ENCODE results near the gene BCKDHA. TPM values are rescaled to one million over a fixed set of nuclear protein-coding genes. Genes with fewer than 3 reads are reported as not detected.

Gene BCKDHA
- total RNA-seq, 1 donor from 2014 or later = 6.8 TPM

DNA sequence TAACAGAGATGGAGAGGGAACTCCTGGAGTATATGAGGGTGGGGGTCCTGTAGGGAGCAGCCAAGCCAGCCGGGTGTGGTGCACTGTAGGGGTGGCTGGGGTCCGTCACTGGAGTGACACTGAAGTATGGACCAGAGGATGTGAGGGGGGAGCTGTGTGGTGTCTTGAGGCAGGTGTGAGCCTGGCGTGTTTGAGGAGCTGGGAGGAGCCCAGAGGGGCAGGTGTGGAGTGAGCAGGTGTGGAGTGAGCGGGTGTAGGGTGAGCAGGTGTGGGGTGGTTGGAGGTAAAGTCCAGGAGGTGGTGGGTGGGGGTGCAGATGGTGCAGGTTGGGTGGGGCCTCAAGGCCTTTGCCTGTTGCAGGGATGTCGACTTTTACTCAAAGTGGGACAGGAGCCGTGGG, 23.7 kb downstream of the BCKDHA start:
- TF ChIP-seq, protein P1, sequence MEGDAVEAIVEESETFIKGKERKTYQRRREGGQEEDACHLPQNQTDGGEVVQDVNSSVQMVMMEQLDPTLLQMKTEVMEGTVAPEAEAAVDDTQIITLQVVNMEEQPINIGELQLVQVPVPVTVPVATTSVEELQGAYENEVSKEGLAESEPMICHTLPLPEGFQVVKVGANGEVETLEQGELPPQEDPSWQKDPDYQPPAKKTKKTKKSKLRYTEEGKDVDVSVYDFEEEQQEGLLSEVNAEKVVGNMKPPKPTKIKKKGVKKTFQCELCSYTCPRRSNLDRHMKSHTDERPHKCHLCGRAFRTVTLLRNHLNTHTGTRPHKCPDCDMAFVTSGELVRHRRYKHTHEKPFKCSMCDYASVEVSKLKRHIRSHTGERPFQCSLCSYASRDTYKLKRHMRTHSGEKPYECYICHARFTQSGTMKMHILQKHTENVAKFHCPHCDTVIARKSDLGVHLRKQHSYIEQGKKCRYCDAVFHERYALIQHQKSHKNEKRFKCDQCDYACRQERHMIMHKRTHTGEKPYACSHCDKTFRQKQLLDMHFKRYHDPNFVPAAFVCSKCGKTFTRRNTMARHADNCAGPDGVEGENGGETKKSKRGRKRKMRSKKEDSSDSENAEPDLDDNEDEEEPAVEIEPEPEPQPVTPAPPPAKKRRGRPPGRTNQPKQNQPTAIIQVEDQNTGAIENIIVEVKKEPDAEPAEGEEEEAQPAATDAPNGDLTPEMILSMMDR (conservative IDR thresholded peaks at IDR 0.05) = no peak
- Mint-ChIP-seq H3K4me1 (no peaks in the 10 kb centered on the region), H3K36me3 (ENCODE audit: low read depth) (no peaks in the 10 kb centered on the region), H3K9me3 (no peaks in the 10 kb centered on the region), H3K27ac (ENCODE audit: unreplicated experiment) (peak overlapping the region; percentile 27), H3K27me3 (ENCODE audit: low read depth) (no peaks in the 10 kb centered on the region), H3K4me3 (no peak overlapping the region)
- no peak for DNase-seq (ENCODE audit: low read depth, low spot score)

DNA sequence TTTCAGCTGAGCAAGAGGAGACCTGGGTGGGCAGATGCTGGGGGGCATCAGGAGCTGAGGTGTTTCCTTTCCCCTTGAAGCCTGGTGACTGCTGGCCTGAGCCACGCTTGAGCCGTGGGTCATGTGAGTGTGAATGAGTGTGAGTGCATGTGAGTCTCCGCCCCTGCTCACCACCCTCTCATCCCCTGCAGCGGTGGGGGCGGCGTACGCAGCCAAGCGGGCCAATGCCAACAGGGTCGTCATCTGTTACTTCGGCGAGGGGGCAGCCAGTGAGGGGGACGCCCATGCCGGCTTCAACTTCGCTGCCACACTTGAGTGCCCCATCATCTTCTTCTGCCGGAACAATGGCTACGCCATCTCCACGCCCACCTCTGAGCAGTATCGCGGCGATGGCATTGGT, 24.4 kb downstream of the BCKDHA start:
- Mint-ChIP-seq H3K9me3 (no peaks in the 10 kb centered on the region), H3K4me3 (no peak overlapping the region), H3K4me1 (peaks cover 3% of the 10 kb centered on the region), H3K27ac (ENCODE audit: unreplicated experiment) (no peak overlapping the region), H3K36me3 (ENCODE audit: low read depth) (no peaks in the 10 kb centered on the region), H3K27me3 (ENCODE audit: low read depth) (no peaks in the 10 kb centered on the region)
- DNase-seq (ENCODE audit: low read depth, low spot score) = no peak
- TF ChIP-seq, protein P1 (conservative IDR thresholded peaks at IDR 0.05) = no peak

DNA sequence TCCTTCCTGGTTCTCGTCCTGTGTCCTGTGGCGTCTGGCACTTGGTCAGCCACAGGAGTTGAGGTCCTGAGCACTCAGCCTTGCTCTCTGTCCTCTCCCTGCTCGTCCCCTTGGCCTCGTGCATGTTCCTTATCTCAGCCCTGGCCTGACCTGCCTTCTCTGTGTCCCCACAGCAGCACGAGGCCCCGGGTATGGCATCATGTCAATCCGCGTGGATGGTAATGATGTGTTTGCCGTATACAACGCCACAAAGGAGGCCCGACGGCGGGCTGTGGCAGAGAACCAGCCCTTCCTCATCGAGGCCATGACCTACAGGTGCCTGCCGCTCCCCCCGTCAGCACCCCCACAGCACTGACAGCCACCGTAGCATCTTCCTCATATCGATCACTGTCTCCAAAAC, 24.8 kb downstream of the BCKDHA start:
- Mint-ChIP-seq H3K4me3 (no peak overlapping the region), H3K27ac (ENCODE audit: unreplicated experiment) (no peak overlapping the region), H3K4me1 (peaks cover 5% of the 10 kb centered on the region), H3K9me3 (no peaks in the 10 kb centered on the region), H3K36me3 (ENCODE audit: low read depth) (no peaks in the 10 kb centered on the region), H3K27me3 (ENCODE audit: low read depth) (no peaks in the 10 kb centered on the region)
- DNase-seq (ENCODE audit: low read depth, low spot score) = no peak
- TF ChIP-seq, protein P1 (conservative IDR thresholded peaks at IDR 0.05) = no peak

DNA sequence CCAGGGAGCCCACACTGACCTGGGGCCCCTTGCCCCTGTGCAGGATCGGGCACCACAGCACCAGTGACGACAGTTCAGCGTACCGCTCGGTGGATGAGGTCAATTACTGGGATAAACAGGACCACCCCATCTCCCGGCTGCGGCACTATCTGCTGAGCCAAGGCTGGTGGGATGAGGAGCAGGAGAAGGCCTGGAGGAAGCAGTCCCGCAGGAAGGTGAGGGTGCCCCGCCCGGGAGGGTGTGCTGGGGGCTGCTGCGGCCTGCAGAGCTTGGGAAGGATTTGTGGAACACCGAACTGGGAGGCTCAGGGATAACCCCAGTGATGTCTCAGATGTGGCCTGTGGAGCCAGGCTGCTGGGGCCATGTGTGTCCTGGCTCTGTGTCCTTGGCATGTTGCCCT, 25.3 kb downstream of the BCKDHA start:
- Mint-ChIP-seq H3K4me1 (peaks cover 5% of the 10 kb centered on the region), H3K4me3 (no peak overlapping the region)
- TF ChIP-seq, protein P1 (conservative IDR thresholded peaks at IDR 0.05) = no peak

DNA sequence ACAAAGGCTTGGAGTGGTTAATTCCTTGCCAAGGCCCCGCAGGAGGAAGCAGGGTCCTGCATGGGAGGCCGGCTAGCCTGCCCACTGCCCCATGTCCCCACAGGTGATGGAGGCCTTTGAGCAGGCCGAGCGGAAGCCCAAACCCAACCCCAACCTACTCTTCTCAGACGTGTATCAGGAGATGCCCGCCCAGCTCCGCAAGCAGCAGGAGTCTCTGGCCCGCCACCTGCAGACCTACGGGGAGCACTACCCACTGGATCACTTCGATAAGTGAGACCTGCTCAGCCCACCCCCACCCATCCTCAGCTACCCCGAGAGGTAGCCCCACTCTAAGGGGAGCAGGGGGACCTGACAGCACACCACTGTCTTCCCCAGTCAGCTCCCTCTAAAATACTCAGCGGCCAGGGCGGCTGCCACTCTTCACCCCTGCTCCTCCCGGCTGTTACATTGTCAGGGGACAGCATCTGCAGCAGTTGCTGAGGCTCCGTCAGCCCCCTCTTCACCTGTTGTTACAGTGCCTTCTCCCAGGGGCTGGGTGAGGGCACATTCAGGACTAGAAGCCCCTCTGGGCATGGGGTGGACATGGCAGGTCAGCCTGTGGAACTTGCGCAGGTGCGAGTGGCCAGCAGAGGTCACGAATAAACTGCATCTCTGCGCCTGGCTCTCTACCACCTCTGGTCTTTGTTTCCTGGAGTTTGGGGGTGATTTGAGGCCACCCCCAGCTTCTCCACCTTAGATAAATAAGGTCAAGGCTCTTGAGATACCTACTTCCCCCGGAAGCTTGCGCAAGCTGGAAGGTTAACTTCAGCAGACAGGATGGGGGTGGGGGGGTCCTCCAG, 26.9 kb downstream of the BCKDHA start:
- Mint-ChIP-seq H3K4me1 (peaks cover 5% of the 10 kb centered on the region), H3K27ac (ENCODE audit: unreplicated experiment) (no peak overlapping the region), H3K9me3 (no peaks in the 10 kb centered on the region), H3K36me3 (ENCODE audit: low read depth) (no peaks in the 10 kb centered on the region), H3K4me3 (no peak overlapping the region), H3K27me3 (ENCODE audit: low read depth) (no peaks in the 10 kb centered on the region)
- DNase-seq (ENCODE audit: low read depth, low spot score) = no peak
- TF ChIP-seq, protein P1 (conservative IDR thresholded peaks at IDR 0.05) = no peak

More for the DNA sequence above, 25.3 kb downstream of the BCKDHA start:
- DNase-seq (ENCODE audit: low read depth, low spot score) = no peak
- Mint-ChIP-seq H3K27me3 (ENCODE audit: low read depth) (no peaks in the 10 kb centered on the region), H3K27ac (ENCODE audit: unreplicated experiment) (no peak overlapping the region), H3K9me3 (no peaks in the 10 kb centered on the region), H3K36me3 (ENCODE audit: low read depth) (no peaks in the 10 kb centered on the region)
